Activated CD8-positive, alpha-beta T cell treated with anti-CD3 and anti-CD28 coated beads for 36 hours (primary cell): Measurements from ENCODE around the gene ETFB. TPM values are rescaled to one million over a fixed set of nuclear protein-coding genes. Genes with fewer than 3 reads are reported as not detected.

Experiments used
- ATAC-seq: fragments of 200-7000 bp; cut with Tn5 transposase; one replicate; pipeline ENCODE4 v1.10.0; 2021; ENCODE audit warnings: mild to moderate bottlenecking, moderate library complexity
- CTCF ChIA-PET: fragments of 350-600 bp; sonication (Branson Sonifier 250); formaldehyde crosslinking; loops from one replicate; lab custom pipeline; 2021; ENCODE audit warnings: antibody characterized with exemption; lab: Charles Lee
- POLR2A ChIA-PET: fragments of 350-600 bp; sonication (Branson Sonifier 250); formaldehyde crosslinking; loops from one replicate; lab custom pipeline; 2021; ENCODE audit warnings: antibody characterized with exemption; lab: Charles Lee
- DNase-seq: peaks from one replicate; pipeline ENCODE4 v3.0.0-alpha.2; 2020
- H3K27ac Mint-ChIP-seq: one replicate; pipeline ENCODE4 v1.8.0; 2021; ENCODE audit warnings: mild to moderate bottlenecking, mixed read lengths
- H3K27me3 Mint-ChIP-seq: one replicate; pipeline ENCODE4 v1.8.0; 2021; ENCODE audit warnings: mixed read lengths
- H3K36me3 Mint-ChIP-seq: one replicate; pipeline ENCODE4 v1.8.0; 2021; ENCODE audit warnings: low read depth, mixed read lengths
- H3K4me1 Mint-ChIP-seq: one replicate; pipeline ENCODE4 v1.8.0; 2021; ENCODE audit warnings: low read depth, mixed read lengths
- H3K4me3 Mint-ChIP-seq: one replicate; pipeline ENCODE4 v1.8.0; 2021; ENCODE audit warnings: mild to moderate bottlenecking, moderate library complexity, mixed read lengths
- H3K9me3 Mint-ChIP-seq: one replicate; pipeline ENCODE4 v1.8.0; 2021; ENCODE audit warnings: mixed read lengths
- CTCF ChIP-seq: fragments of 200-600 bp; IDR thresholded peaks from one replicate; pipeline ENCODE4 v1.8.0; 2022; ENCODE audit warnings: antibody characterized with exemption, mild to moderate bottlenecking
- intact Hi-C: fragments of 100-400 bp; cut with micrococcal nuclease; formaldehyde crosslinking; loops from one replicate; pipeline ENCODE4 v1.10.0; 2022
- total RNA-seq, 2 experiments: library from RNA; stranded (reverse); gene quantifications; one replicate each; pipeline ENCODE4 v1.2.3, GENCODE V29; 2021

Gene ETFB
- total RNA-seq, 2 experiments from 2014 or later: 151 to 162 TPM

- DNase-seq (no peak), ATAC-seq (no peak)
- POLR2A ChIA-PET: interaction anchor here (1.2 kb wide), 1 partner anchor 17 kb away, joined by 3 read pairs; no protein-coding TSS in a partner anchor
- CTCF ChIA-PET: no interaction called here
- no peak for TF ChIP-seq CTCF
- intact Hi-C loops: no loop called here
- Mint-ChIP-seq H3K4me1 (peaks cover 65% of the 10 kb centered on the region), H3K4me3 (no peak overlapping the region), H3K27ac (no peak overlapping the region), H3K27me3 (no peaks in the 10 kb centered on the region), H3K36me3 (peaks cover 12% of the 10 kb centered on the region), H3K9me3 (peaks cover 9% of the 10 kb centered on the region)
Observed at GRCh38 chr19:51377422-51377821, 11.2 kb upstream of the ETFB start.

GRCh38 chr19:51375504-51376221 lies 9.5 kb upstream of the ETFB start:
- ChIA-PET POLR2A (interaction anchor here (1.1 kb wide), 1 partner anchor 20 kb away, joined by 3 read pairs; no protein-coding TSS in a partner anchor), CTCF (interaction anchor here (1.4 kb wide), 1 partner anchor 23 kb away, joined by 3 read pairs; no protein-coding TSS in a partner anchor)
- peak overlapping the region; percentile 94 for H3K27ac Mint-ChIP-seq
- intact Hi-C loops: no loop called here
- H3K4me3 Mint-ChIP-seq: peak overlapping the region; percentile 72
- DNase-seq (peak; percentile 77), ATAC-seq (peak; percentile 12)
- TF ChIP-seq CTCF: no peak
- H3K27me3 Mint-ChIP-seq: no peaks in the 10 kb centered on the region
- H3K9me3 Mint-ChIP-seq: peaks cover 3% of the 10 kb centered on the region
- H3K4me1 Mint-ChIP-seq: peaks cover 65% of the 10 kb centered on the region
- peaks cover 23% of the 10 kb centered on the region for H3K36me3 Mint-ChIP-seq

GRCh38 chr19:51372649-51373504 lies 6.7 kb upstream of the ETFB start, which contains the start of gene NKG7:
NKG7 (minus strand) TSS chr19:51372654; CDS start chr19:51372535, 119 bp downstream.
- POLR2A ChIA-PET: interaction anchor here (0.6 to 5.1 kb wide), 14 partner anchors 9 to 75 kb away, joined by 3 to 40 read pairs (median 4); partner anchors contain the start of genes C19orf84 and LIM2
- TF ChIP-seq CTCF: no peak
- intact Hi-C loops: loop anchor here (2.0 kb wide), 1 partner anchor 68 kb away; no protein-coding TSS in a partner anchor
- H3K36me3 Mint-ChIP-seq: peaks cover 37% of the 10 kb centered on the region
- peak; percentile 96 for DNase-seq
- peaks cover 3% of the 10 kb centered on the region for H3K9me3 Mint-ChIP-seq
- CTCF ChIA-PET: interaction anchor here (0.8 to 2.1 kb wide), 5 partner anchors 8 to 49 kb away, joined by 4 to 6 read pairs (median 5); no protein-coding TSS in a partner anchor
- peaks cover 62% of the 10 kb centered on the region for H3K4me1 Mint-ChIP-seq
- ATAC-seq: peak; percentile 83
- H3K27ac Mint-ChIP-seq: peak within 1 kb of the TSS; percentile 94
- H3K4me3 Mint-ChIP-seq: peak within 1 kb of the TSS; percentile 98
- no peaks in the 10 kb centered on the region for H3K27me3 Mint-ChIP-seq

GRCh38 chr19:51372021-51372648 lies 5.9 kb upstream of the ETFB start:
- peak overlapping the region; percentile 94 for H3K27ac Mint-ChIP-seq
- POLR2A ChIA-PET: interaction anchor here (0.6 to 5.1 kb wide), 10 partner anchors 9 to 76 kb away, joined by 3 to 40 read pairs (median 4); partner anchors contain the start of genes C19orf84 and LIM2
- peaks cover 64% of the 10 kb centered on the region for H3K4me1 Mint-ChIP-seq
- intact Hi-C loops: loop anchor here (2.0 kb wide), 1 partner anchor 69 kb away; no protein-coding TSS in a partner anchor
- H3K36me3 Mint-ChIP-seq: peaks cover 38% of the 10 kb centered on the region
- no peak for ATAC-seq
- no peak for TF ChIP-seq CTCF
- peak overlapping the region; percentile 98 for H3K4me3 Mint-ChIP-seq
- H3K27me3 Mint-ChIP-seq: no peaks in the 10 kb centered on the region
- peaks cover 3% of the 10 kb centered on the region for H3K9me3 Mint-ChIP-seq
- DNase-seq: no peak
- CTCF ChIA-PET: interaction anchor here (0.5 to 2.1 kb wide), 6 partner anchors 9 to 691 kb away, joined by 3 to 6 read pairs (median 4); no protein-coding TSS in a partner anchor
